ENCODE measurements around the gene MRPS18A.

DNA sequence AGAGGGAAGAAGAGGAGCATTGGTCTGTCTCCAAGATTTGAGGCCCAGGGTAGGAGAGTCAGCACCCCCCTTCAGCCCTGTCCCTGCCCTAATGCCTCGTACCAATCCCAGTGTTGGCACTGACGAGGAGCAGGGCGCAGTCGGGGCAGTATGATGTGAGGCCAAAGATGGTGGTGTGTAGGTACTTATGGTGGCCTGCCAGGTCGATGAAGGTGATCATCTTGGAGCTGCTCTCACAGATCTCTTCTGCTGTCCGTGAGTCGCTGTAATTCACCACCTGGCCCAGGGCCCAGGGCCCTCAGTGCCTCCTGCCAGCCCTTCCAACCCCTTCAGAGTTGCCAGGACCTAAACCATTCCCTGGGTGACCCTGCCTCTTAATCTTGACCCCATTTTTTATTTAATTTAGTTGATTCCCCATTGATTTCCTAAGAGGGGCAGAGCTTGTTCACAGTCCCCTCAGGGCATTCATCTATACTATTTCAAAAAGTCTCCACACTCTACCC is 62.8 kb downstream of the MRPS18A start:
- TF ChIP-seq, protein P1, sequence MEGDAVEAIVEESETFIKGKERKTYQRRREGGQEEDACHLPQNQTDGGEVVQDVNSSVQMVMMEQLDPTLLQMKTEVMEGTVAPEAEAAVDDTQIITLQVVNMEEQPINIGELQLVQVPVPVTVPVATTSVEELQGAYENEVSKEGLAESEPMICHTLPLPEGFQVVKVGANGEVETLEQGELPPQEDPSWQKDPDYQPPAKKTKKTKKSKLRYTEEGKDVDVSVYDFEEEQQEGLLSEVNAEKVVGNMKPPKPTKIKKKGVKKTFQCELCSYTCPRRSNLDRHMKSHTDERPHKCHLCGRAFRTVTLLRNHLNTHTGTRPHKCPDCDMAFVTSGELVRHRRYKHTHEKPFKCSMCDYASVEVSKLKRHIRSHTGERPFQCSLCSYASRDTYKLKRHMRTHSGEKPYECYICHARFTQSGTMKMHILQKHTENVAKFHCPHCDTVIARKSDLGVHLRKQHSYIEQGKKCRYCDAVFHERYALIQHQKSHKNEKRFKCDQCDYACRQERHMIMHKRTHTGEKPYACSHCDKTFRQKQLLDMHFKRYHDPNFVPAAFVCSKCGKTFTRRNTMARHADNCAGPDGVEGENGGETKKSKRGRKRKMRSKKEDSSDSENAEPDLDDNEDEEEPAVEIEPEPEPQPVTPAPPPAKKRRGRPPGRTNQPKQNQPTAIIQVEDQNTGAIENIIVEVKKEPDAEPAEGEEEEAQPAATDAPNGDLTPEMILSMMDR (IDR thresholded peaks at IDR 0.05): no peak
- TF ChIP-seq POLR2A (IDR thresholded peaks at IDR 0.05): no peak
